ENCODE measurements around the gene FILIP1L.

Gene FILIP1L

GRCh38 chr3:100088735-100089368 lies 25.4 kb downstream of the FILIP1L start:
- Histone ChIP-seq H3K36me3 (replicated peaks; ENCODE audit: insufficient read depth, low read length) (no peaks in the 10 kb centered on the region), H3K9ac (ENCODE audit: low read length) (no peak overlapping the region), H3K9me3 (replicated peaks; ENCODE audit: insufficient read depth, low read length) (no peaks in the 10 kb centered on the region), H3K27ac (ENCODE audit: low read length) (no peak overlapping the region), H3K4me2 (ENCODE audit: low read depth, low read length) (no peak overlapping the region), H3K4me3 (ENCODE audit: low read length) (no peak overlapping the region), H3F3A (ENCODE audit: insufficient read depth, low read length) (no peaks in the 10 kb centered on the region; the same call in 1 of the 2 replicates), H3K9me2 (replicated peaks; ENCODE audit: insufficient read depth, low read length) (no peaks in the 10 kb centered on the region), H4K20me1 (ENCODE audit: insufficient read depth, low read length) (no peaks in the 10 kb centered on the region), H3K79me2 (ENCODE audit: low read length) (no peaks in the 10 kb centered on the region), H3K4me1 (ENCODE audit: low read length) (peaks cover 12% of the 10 kb centered on the region), H3K27me3 (replicated peaks; ENCODE audit: insufficient read depth, low read length) (no peaks in the 10 kb centered on the region), H2AFZ (ENCODE audit: low read length) (no peak overlapping the region)
- no peak for DNase-seq
- TF ChIP-seq EZH2phosphoT487 (IDR thresholded peaks at IDR 0.05; ENCODE audit: low read length) (no peak), EZH2 (optimal IDR thresholded peaks at IDR 0.05; ENCODE audit: low read depth, low read length) (no peak), CTCF (IDR thresholded peaks at IDR 0.05; ENCODE audit: low read length) (no peak)

GRCh38 chr3:100087198-100087597 lies 27.1 kb downstream of the FILIP1L start:
- TF ChIP-seq CTCF (IDR thresholded peaks at IDR 0.05; ENCODE audit: low read length) = no peak
- no peak for TF ChIP-seq EZH2 (optimal IDR thresholded peaks at IDR 0.05; ENCODE audit: low read depth, low read length)
- no peak for TF ChIP-seq EZH2phosphoT487 (IDR thresholded peaks at IDR 0.05; ENCODE audit: low read length)
- Histone ChIP-seq H3K9me3 (replicated peaks; ENCODE audit: insufficient read depth, low read length) (no peaks in the 10 kb centered on the region), H3K9me2 (replicated peaks; ENCODE audit: insufficient read depth, low read length) (no peaks in the 10 kb centered on the region), H2AFZ (ENCODE audit: low read length) (no peak overlapping the region), H3K4me2 (ENCODE audit: low read depth, low read length) (peak overlapping the region; percentile 5; the same call in 1 of the 2 replicates), H3K4me3 (ENCODE audit: low read length) (no peak overlapping the region), H3K79me2 (ENCODE audit: low read length) (no peaks in the 10 kb centered on the region), H3K27me3 (replicated peaks; ENCODE audit: insufficient read depth, low read length) (no peaks in the 10 kb centered on the region), H3K4me1 (ENCODE audit: low read length) (peaks cover 12% of the 10 kb centered on the region), H4K20me1 (ENCODE audit: insufficient read depth, low read length) (no peaks in the 10 kb centered on the region), H3F3A (ENCODE audit: insufficient read depth, low read length) (no peaks in the 10 kb centered on the region; the same call in 1 of the 2 replicates), H3K36me3 (replicated peaks; ENCODE audit: insufficient read depth, low read length) (no peaks in the 10 kb centered on the region), H3K9ac (ENCODE audit: low read length) (no peak overlapping the region), H3K27ac (ENCODE audit: low read length) (peak overlapping the region; percentile 25; the same call in 1 of the 2 replicates)
- peak; percentile 70 for DNase-seq

- Histone ChIP-seq H2AFZ (ENCODE audit: low read length) (no peak overlapping the region), H3K9ac (ENCODE audit: low read length) (no peak overlapping the region), H3K9me3 (replicated peaks; ENCODE audit: insufficient read depth, low read length) (no peaks in the 10 kb centered on the region), H3K27ac (ENCODE audit: low read length) (no peak overlapping the region), H3K79me2 (ENCODE audit: low read length) (no peaks in the 10 kb centered on the region), H3K4me3 (ENCODE audit: low read length) (no peak overlapping the region), H4K20me1 (ENCODE audit: insufficient read depth, low read length) (no peaks in the 10 kb centered on the region), H3K36me3 (replicated peaks; ENCODE audit: insufficient read depth, low read length) (no peaks in the 10 kb centered on the region), H3K4me2 (ENCODE audit: low read depth, low read length) (no peak overlapping the region), H3F3A (ENCODE audit: insufficient read depth, low read length) (no peaks in the 10 kb centered on the region; the same call in 1 of the 2 replicates), H3K4me1 (ENCODE audit: low read length) (peaks cover 12% of the 10 kb centered on the region), H3K27me3 (replicated peaks; ENCODE audit: insufficient read depth, low read length) (no peaks in the 10 kb centered on the region), H3K9me2 (replicated peaks; ENCODE audit: insufficient read depth, low read length) (no peaks in the 10 kb centered on the region)
- TF ChIP-seq EZH2 (optimal IDR thresholded peaks at IDR 0.05; ENCODE audit: low read depth, low read length) = no peak
- no peak for TF ChIP-seq CTCF (IDR thresholded peaks at IDR 0.05; ENCODE audit: low read length)
- no peak for TF ChIP-seq EZH2phosphoT487 (IDR thresholded peaks at IDR 0.05; ENCODE audit: low read length)
- DNase-seq = no peak
Measured at GRCh38 chr3:100086401-100086800, 27.9 kb downstream of the FILIP1L start.

Measured in MM.1S (cell line).